ENCODE measurements around the gene FHL3. TPM values are rescaled to one million over a fixed set of nuclear protein-coding genes. Genes with fewer than 3 reads are reported as not detected.

Gene FHL3
- total and polyA plus RNA-seq, 9 of the 15 experiments (the other 6 are each of a cell fraction or from before 2014, with no cell fraction given): 6.1 to 144 (median 34.1) TPM

- TF ChIP-seq AFF4 (CRISPR knock-in tag; IDR thresholded peaks at IDR 0.05) (peak; percentile 55; the same call in 1 of the 2 replicates), MYNN (IDR thresholded peaks at IDR 0.05) (0 out of 2 replicates have a peak, but pooled peaks have one; percentile 20), MYNN (CRISPR knock-in tag; IDR thresholded peaks at IDR 0.05) (no peak), FOXO4 (CRISPR knock-in tag; IDR thresholded peaks at IDR 0.05) (no peak), ADNP (tag; IDR thresholded peaks at IDR 0.05) (no peak), ARID2 (IDR thresholded peaks at IDR 0.05) (no peak), BCLAF1 (IDR thresholded peaks at IDR 0.05; ENCODE audit: borderline replicate concordance in 1 of 2, control insufficient read depth in 1 of 2, low read depth in 2 of 2, low read length in 1 of 2) (no peak), NFE2L1 (tag; IDR thresholded peaks at IDR 0.05; ENCODE audit: borderline replicate concordance, low read depth) (no peak), ZNF583 (CRISPR knock-in tag; IDR thresholded peaks at IDR 0.05) (no peak), ZNF384 (IDR thresholded peaks at IDR 0.05; ENCODE audit: low read depth, low read length) (no peak), SMARCC2 (IDR thresholded peaks at IDR 0.05; ENCODE audit: low read depth) (no peak), MXI1 (IDR thresholded peaks at IDR 0.05; ENCODE audit: low read depth, low read length) (no peak), ZNF3 (CRISPR knock-in tag; IDR thresholded peaks at IDR 0.05) (no peak), TCFL5 (CRISPR knock-in tag; conservative IDR thresholded peaks at IDR 0.05) (no peak), ZBTB2 (IDR thresholded peaks at IDR 0.05) (0 out of 2 replicates have a peak, but pooled peaks have one; percentile 15), ARHGAP35 (IDR thresholded peaks at IDR 0.05; ENCODE audit: partially characterized antibody) (no peak), KHSRP (IDR thresholded peaks at IDR 0.05) (no peak), BHLHE40 (IDR thresholded peaks at IDR 0.05; ENCODE audit: low read length) (no peak)
These were observed 1.8 kb downstream of the FHL3 start (continued) for GRCh38 chr1:38003261-38004250.
